ENCODE data around the gene PNMA6E. TPM values are rescaled to one million over a fixed set of nuclear protein-coding genes. Genes with fewer than 3 reads are reported as not detected.

The PNMA6E gene
- total RNA-seq, 1 donor from 2014 or later: not detected

DNA sequence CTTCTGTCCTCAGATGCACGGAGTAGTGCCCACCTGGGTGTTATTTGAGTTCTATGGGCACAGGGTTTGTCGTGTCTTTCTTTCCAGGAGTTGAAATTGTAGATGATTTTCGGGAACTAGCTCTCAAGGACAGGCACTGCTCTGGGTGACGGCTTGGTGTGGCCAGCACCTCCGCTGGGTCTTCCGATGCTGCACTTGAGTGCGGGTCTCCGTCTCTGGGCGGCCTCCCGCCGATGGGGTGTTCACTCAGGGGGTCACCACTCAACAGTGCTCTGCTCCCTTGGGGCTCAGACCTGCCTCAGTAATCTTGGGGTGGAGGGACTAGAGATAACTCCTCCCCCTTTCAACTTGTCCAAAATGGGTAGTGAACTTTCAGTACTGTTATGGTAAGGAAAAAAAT is 12.6 kb upstream of the PNMA6E start:
- H3K27ac Mint-ChIP-seq (ENCODE audit: unreplicated experiment): no peak overlapping the region
- FAIRE-seq (no peak), DNase-seq (ENCODE audit: low read depth) (no peak)
- no peak overlapping the region for H3K9ac ChIP-seq (ENCODE audit: low read length)
- no peaks in the 10 kb centered on the region for H4K20me1 ChIP-seq (ENCODE audit: insufficient read depth, low read length)
- H2AFZ ChIP-seq (ENCODE audit: low read depth, low read length): no peak overlapping the region
- no peaks in the 10 kb centered on the region for H3K4me1 Mint-ChIP-seq (ENCODE audit: low read depth, unreplicated experiment)
- no peaks in the 10 kb centered on the region for H3K27me3 ChIP-seq (ENCODE audit: insufficient read depth, low read length)
- H3K4me2 ChIP-seq (ENCODE audit: low read length): no peak overlapping the region
- no peak overlapping the region for H3K27ac ChIP-seq (ENCODE audit: low read depth, low read length)
- H3K4me1 ChIP-seq (ENCODE audit: insufficient read depth, low read length): no peaks in the 10 kb centered on the region
- H3K9me3 Mint-ChIP-seq (ENCODE audit: unreplicated experiment): no peaks in the 10 kb centered on the region
- no peaks in the 10 kb centered on the region for H3K36me3 ChIP-seq (ENCODE audit: insufficient read depth, low read length)
- H3K79me2 ChIP-seq (ENCODE audit: insufficient read depth, low read length): no peaks in the 10 kb centered on the region
- TF ChIP-seq EZH2 (IDR thresholded peaks at IDR 0.05; ENCODE audit: insufficient read depth, low read length) (no peak), CTCF (IDR thresholded peaks at IDR 0.05; ENCODE audit: insufficient read depth, low read depth, low read length) (no peak)
- no peaks in the 10 kb centered on the region for H3K36me3 Mint-ChIP-seq (ENCODE audit: low read depth, unreplicated experiment)
- no peak overlapping the region for H3K4me3 Mint-ChIP-seq (ENCODE audit: unreplicated experiment)
- no peak overlapping the region for H3K4me3 ChIP-seq (ENCODE audit: insufficient read depth, low read depth, low read length)
- H3K9me3 ChIP-seq (ENCODE audit: insufficient read depth, low read depth, low read length): no peaks in the 10 kb centered on the region
- peaks cover 37% of the 10 kb centered on the region for H3K27me3 Mint-ChIP-seq (ENCODE audit: low read depth, unreplicated experiment)

DNA sequence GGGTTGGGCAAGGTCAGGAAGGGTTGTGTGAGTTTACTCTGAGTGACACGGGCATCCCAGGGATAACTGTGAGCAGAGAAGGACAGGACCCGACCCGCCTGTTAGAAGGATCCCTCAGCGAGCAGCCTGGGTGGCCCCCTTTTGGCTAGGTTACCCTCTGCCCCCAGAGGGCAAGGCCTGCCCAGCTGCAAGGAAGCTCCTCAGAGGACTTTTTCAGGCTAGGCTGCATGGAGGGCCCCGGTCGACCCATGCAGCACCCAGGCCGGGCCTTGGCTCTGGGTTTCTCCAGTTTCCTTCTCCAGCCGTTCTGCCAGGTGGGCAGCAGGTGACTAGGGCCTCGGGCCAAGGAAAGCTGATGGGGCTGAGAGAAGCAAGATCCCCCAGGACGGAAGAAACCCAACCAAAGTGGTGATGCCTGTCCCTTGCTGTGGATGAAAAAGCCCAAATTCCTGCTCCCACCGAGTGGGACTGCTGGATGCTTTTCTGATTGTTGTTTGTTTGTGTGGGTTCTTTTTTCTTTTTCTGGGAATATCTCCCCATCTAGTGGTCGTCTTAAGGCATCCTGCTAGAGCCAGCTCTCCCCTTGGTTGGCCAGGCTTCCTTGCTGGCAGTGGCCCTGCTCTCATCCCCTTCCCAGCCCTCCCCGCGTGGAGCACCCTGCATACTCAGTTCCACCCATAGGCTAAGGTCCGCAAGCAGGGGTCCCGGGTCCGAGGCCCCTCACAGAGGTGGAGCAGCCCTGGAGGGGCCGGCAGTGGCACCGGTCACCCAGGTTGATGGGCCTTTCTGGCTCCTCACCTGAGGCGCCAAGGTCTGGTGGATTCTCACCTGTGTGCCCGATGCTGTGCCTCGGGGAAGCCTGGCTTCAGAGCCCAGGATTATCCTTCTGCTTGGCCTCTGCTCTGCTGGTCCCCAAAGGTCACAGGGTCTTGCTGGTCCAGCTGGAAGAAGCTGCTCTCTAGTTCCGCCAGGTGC is 11.9 kb upstream of the PNMA6E start:
- Mint-ChIP-seq H3K4me1 (ENCODE audit: low read depth, unreplicated experiment) (no peaks in the 10 kb centered on the region), H3K4me3 (ENCODE audit: unreplicated experiment) (no peak overlapping the region), H3K9me3 (ENCODE audit: unreplicated experiment) (no peaks in the 10 kb centered on the region), H3K27ac (ENCODE audit: unreplicated experiment) (no peak overlapping the region), H3K27me3 (ENCODE audit: low read depth, unreplicated experiment) (peaks cover 35% of the 10 kb centered on the region), H3K36me3 (ENCODE audit: low read depth, unreplicated experiment) (no peaks in the 10 kb centered on the region)
- no peaks in the 10 kb centered on the region for H4K20me1 ChIP-seq (ENCODE audit: insufficient read depth, low read length)
- no peak overlapping the region for H3K4me2 ChIP-seq (ENCODE audit: low read length)
- no peaks in the 10 kb centered on the region for H3K36me3 ChIP-seq (ENCODE audit: insufficient read depth, low read length)
- no peak for DNase-seq (ENCODE audit: low read depth)
- H3K9me3 ChIP-seq (ENCODE audit: insufficient read depth, low read depth, low read length): no peaks in the 10 kb centered on the region
- no peaks in the 10 kb centered on the region for H3K4me1 ChIP-seq (ENCODE audit: insufficient read depth, low read length)
- no peaks in the 10 kb centered on the region for H3K27me3 ChIP-seq (ENCODE audit: insufficient read depth, low read length)
- H3K4me3 ChIP-seq (ENCODE audit: insufficient read depth, low read depth, low read length): no peak overlapping the region
- H3K27ac ChIP-seq (ENCODE audit: low read depth, low read length): no peak overlapping the region
- H3K79me2 ChIP-seq (ENCODE audit: insufficient read depth, low read length): no peaks in the 10 kb centered on the region
- H2AFZ ChIP-seq (ENCODE audit: low read depth, low read length): no peak overlapping the region
- TF ChIP-seq CTCF (IDR thresholded peaks at IDR 0.05; ENCODE audit: insufficient read depth, low read depth, low read length) (no peak), EZH2 (IDR thresholded peaks at IDR 0.05; ENCODE audit: insufficient read depth, low read length) (no peak)
- FAIRE-seq: no peak
- no peak overlapping the region for H3K9ac ChIP-seq (ENCODE audit: low read length)

Measured in astrocyte (in vitro differentiated cells and primary cell).